HepG2 (cell line): ENCODE results near the gene EXOSC6. TPM values are rescaled to one million over a fixed set of nuclear protein-coding genes. Genes with fewer than 3 reads are reported as not detected.
"Not testable (repeated sequence)": the region's sequence is repeated elsewhere in the genome, so short reads cannot be mapped to it uniquely, and the experiment has no call there.

ENCODE experiments used
- ATAC-seq: fragments of 200-7000 bp; cut with Tn5 transposase; 3 replicates; pipeline ENCODE4 v1.9.1; 2020; ENCODE audit warnings: mild to moderate bottlenecking, moderate library complexity
- BruUV-seq: library from RNA; stranded (reverse); fragments of 400-500 nt; replicated peaks from 2 replicates; lab custom pipeline; 2021; lab: Mats Ljungman, UMichigan
- CTCF ChIA-PET: fragments of 300-600 bp; formaldehyde crosslinking; extraction: SDS; loops from one replicate; lab custom pipeline; 2021; ENCODE audit warnings: low total read pairs, inconsistent platforms, low intra/inter-chr PET ratio; lab: Yijun Ruan, JAX
- POLR2A ChIA-PET: fragments of 350-600 bp; sonication (Branson Sonifier 250); formaldehyde crosslinking; loops from one replicate; lab custom pipeline; 2020; ENCODE audit warnings: antibody characterized with exemption, inconsistent platforms; lab: Yijun Ruan, JAX
- DNase-seq: peaks from one replicate; pipeline ENCODE4 v3.0.0-alpha.2; 2015; ENCODE audit warnings: low spot score
- FAIRE-seq: peaks from 3 replicates; lab custom pipeline; 2011; peaks lifted over from hg19 to GRCh38; lab: Jason Lieb, UNC
- H2AFZ ChIP-seq: one replicate; pipeline ENCODE4 v1.6.1; 2011; ENCODE audit warnings: low read length, inconsistent platforms
- H3K27ac ChIP-seq: fragments of 300-600 bp; 3 replicates; pipeline ENCODE4 v1.8.0; 2011; ENCODE audit warnings: mixed run types, mild to moderate bottlenecking, mixed read lengths, low read length, inconsistent platforms; ENCODE audit not compliant: insufficient read depth; ENCODE audit errors: extremely low read length
- H3K27me3 ChIP-seq, 2 experiments: fragments of 200-600 bp in 1 of 2; 2 replicates in 1 of 2; 3 replicates in 1 of 2; pipeline versions ENCODE4 v1.6.0 to v1.8.0; 2011; ENCODE audit warnings: low read length in 2 of 2, mild to moderate bottlenecking in 2 of 2, moderate library complexity in 2 of 2, inconsistent platforms in 1 of 2; ENCODE audit not compliant: insufficient read depth in 2 of 2, control insufficient read depth in 1 of 2
- H3K36me3 ChIP-seq, 2 experiments: fragments of 200-600 bp in 1 of 2; replicated peaks in 1 of 2; 2 replicates in 1 of 2; 3 replicates in 1 of 2; pipeline versions ENCODE4 v1.5.1 to v1.8.0; 2011; ENCODE audit warnings: low read length in 2 of 2, inconsistent platforms in 1 of 2; ENCODE audit not compliant: insufficient read depth in 2 of 2, control insufficient read depth in 1 of 2
- H3K4me1 ChIP-seq: 2 replicates; pipeline ENCODE4 v1.5.1; 2012; ENCODE audit warnings: low read length, inconsistent platforms; ENCODE audit not compliant: insufficient read depth
- H3K4me2 ChIP-seq: 2 replicates; pipeline ENCODE4 v1.6.0; 2011; ENCODE audit warnings: low read depth, low read length, inconsistent platforms
- H3K4me3 ChIP-seq, 3 experiments: fragments of 200-600 bp in 1 of 3; sonication (generic), shearing (Covaris generic) in 1 of 3; replicated peaks in 1 of 3; 2 replicates each; pipeline ENCODE4 v1.5.1; 2011 to 2016; ENCODE audit warnings: low read length in 3 of 3, inconsistent platforms in 2 of 3, low read depth in 2 of 3, mild to moderate bottlenecking in 2 of 3, control low read depth in 1 of 3, mixed read lengths in 1 of 3; ENCODE audit not compliant: insufficient read depth in 1 of 3
- H3K79me2 ChIP-seq: one replicate; pipeline ENCODE4 v1.6.1; 2011; ENCODE audit warnings: low read length, inconsistent platforms; ENCODE audit not compliant: insufficient read depth
- H3K9ac ChIP-seq: 2 replicates; pipeline ENCODE4 v1.6.0; 2011; ENCODE audit warnings: mild to moderate bottlenecking, low read depth, low read length, inconsistent platforms; ENCODE audit not compliant: insufficient read depth
- H3K9me3 ChIP-seq: 2 replicates; pipeline ENCODE4 v1.5.1; 2012; ENCODE audit warnings: mild to moderate bottlenecking, low read length
- H4K20me1 ChIP-seq: 2 replicates; pipeline ENCODE4 v1.6.0; 2011; ENCODE audit warnings: inconsistent platforms, mild to moderate bottlenecking, low read length, moderate library complexity; ENCODE audit not compliant: insufficient read depth
- ZNF431 ChIP-seq: sonication (generic); formaldehyde crosslinking; IDR thresholded peaks from 2 replicates; pipeline ENCODE4 v1.9.0; 2022; ENCODE audit warnings: missing genetic modification reagents, low read depth, mild to moderate bottlenecking, borderline replicate concordance
- WGBS: methylation state at CpG from one replicate; pipeline ENCODE4 v1.1.6; 2017; ENCODE audit warnings: low lambda C conversion rate; 5-methylcytosine and 5-hydroxymethylcytosine counted together
- in situ Hi-C: cut with HindIII; loops from 2 replicates; pipeline ENCODE4 v1.10.0; 2017; ENCODE audit warnings: low pct_unique_long_range_greater_than_20kb; ENCODE audit not compliant: extremely low pct_ligation_motif_present
- intact Hi-C: fragments of 100-400 bp; cut with micrococcal nuclease; formaldehyde crosslinking; loops from one replicate; pipeline ENCODE4 v1.10.0; 2022; ENCODE audit not compliant: unreplicated experiment
- polyA plus RNA-seq, 8 experiments: library from polyadenylated mRNA; depleted of rRNA in 3 of 8; stranded (reverse) in 7 of 8; unstranded in 1 of 8; fragments of >200 nt; fragmentation: Illumina TruSeq in 4 of 8; extraction: Trizol in 4 of 8; gene quantifications; 2 replicates each; pipeline versions ENCODE4 v1.2.1 to v1.2.3, GENCODE V29; 2011 to 2016; ENCODE audit warnings: low read depth in 4 of 8, missing spikeins in 1 of 8, mixed read lengths in 1 of 8; ENCODE audit not compliant: insufficient read depth in 1 of 8
- total RNA-seq, 5 experiments: library from RNA; depleted of rRNA; stranded (reverse); fragments of >200 nt; fragmentation: Illumina TruSeq; extraction: Trizol; gene quantifications; 2 replicates each; pipeline ENCODE4 v1.2.3, GENCODE V29; 2016; ENCODE audit warnings: low read depth in 1 of 5

EXOSC6 gene
- total and polyA plus RNA-seq, 2 of the 13 experiments (the other 11 are each of a cell fraction or from before 2014, with no cell fraction given) = 13.1 to 39.9 TPM

GRCh38 chr16:70206382-70206781 lies 45.4 kb downstream of the EXOSC6 start:
- H3K4me3 ChIP-seq, CTCF ChIA-PET, H3K36me3 ChIP-seq, H3K27ac ChIP-seq, H4K20me1 ChIP-seq, H3K9ac ChIP-seq, intact Hi-C loops, H2AFZ ChIP-seq, H3K27me3 ChIP-seq, ATAC-seq, H3K4me2 ChIP-seq, in situ Hi-C loops, BruUV-seq, DNase-seq, FAIRE-seq, POLR2A ChIA-PET, H3K9me3 ChIP-seq, H3K79me2 ChIP-seq: not testable (repeated sequence)
- 96% methylated on average over 6 of the region's 6 CpGs for WGBS
- H3K4me1 ChIP-seq = peaks cover 17% of the 10 kb centered on the region
- TF ChIP-seq ZNF431 = peak; percentile 94; the same call in 1 of the 2 replicates

GRCh38 chr16:70204668-70205405 lies 46.9 kb downstream of the EXOSC6 start:
- WGBS = 100% methylated on average over 1 of the region's 46 CpGs
- DNase-seq, H4K20me1 ChIP-seq, ATAC-seq, CTCF ChIA-PET, H3K36me3 ChIP-seq, BruUV-seq, in situ Hi-C loops, FAIRE-seq, H3K79me2 ChIP-seq, H3K4me3 ChIP-seq, H3K9me3 ChIP-seq, H3K9ac ChIP-seq, intact Hi-C loops, H3K4me2 ChIP-seq, H2AFZ ChIP-seq, H3K27ac ChIP-seq, POLR2A ChIA-PET, H3K27me3 ChIP-seq: not testable (repeated sequence)
- H3K4me1 ChIP-seq = peaks cover 17% of the 10 kb centered on the region
